ENCODE results near the gene BTBD3. TPM values are rescaled to one million over a fixed set of nuclear protein-coding genes. Genes with fewer than 3 reads are reported as not detected.

Gene BTBD3
- total RNA-seq, 4 donors from 2014 or later, result 36.0 to 37.6 (median 36.6) TPM

DNA sequence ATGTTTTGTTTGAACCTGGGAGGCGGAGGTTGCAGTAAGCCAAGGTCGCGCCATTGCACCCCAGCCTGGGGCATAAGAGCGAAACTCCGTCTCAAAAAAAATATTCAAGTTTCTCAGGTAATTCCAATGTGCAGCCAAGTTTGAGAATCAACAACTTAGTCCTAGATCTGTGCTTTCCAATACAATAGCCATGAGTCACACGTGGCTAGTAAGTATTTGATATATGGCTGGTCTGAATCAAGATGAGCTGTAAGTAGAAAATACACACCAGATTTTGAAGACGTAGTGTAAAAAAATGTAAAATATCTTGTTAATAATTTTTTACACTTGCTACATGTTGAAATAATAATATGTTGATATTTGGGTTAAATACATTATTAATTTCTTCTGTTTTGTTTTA, 35.0 kb upstream of the BTBD3 start:
- intact Hi-C loops (cut with DNase I; ENCODE audit: low total_unique reads), result no loop called here
- TF ChIP-seq, protein P1, sequence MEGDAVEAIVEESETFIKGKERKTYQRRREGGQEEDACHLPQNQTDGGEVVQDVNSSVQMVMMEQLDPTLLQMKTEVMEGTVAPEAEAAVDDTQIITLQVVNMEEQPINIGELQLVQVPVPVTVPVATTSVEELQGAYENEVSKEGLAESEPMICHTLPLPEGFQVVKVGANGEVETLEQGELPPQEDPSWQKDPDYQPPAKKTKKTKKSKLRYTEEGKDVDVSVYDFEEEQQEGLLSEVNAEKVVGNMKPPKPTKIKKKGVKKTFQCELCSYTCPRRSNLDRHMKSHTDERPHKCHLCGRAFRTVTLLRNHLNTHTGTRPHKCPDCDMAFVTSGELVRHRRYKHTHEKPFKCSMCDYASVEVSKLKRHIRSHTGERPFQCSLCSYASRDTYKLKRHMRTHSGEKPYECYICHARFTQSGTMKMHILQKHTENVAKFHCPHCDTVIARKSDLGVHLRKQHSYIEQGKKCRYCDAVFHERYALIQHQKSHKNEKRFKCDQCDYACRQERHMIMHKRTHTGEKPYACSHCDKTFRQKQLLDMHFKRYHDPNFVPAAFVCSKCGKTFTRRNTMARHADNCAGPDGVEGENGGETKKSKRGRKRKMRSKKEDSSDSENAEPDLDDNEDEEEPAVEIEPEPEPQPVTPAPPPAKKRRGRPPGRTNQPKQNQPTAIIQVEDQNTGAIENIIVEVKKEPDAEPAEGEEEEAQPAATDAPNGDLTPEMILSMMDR (IDR thresholded peaks at IDR 0.05), result no peak
- TF ChIP-seq POLR2A (IDR thresholded peaks at IDR 0.05), result no peak
- WGBS, 2 donors, result 65 to 74% methylated on average over 7 of the region's 7 CpGs
- DNase-seq (ENCODE audit: low spot score in 2 of 2), result no peak
- no peak overlapping the region for H3K4me3 ChIP-seq (ENCODE audit: low read depth, poor library complexity, severe bottlenecking)

DNA sequence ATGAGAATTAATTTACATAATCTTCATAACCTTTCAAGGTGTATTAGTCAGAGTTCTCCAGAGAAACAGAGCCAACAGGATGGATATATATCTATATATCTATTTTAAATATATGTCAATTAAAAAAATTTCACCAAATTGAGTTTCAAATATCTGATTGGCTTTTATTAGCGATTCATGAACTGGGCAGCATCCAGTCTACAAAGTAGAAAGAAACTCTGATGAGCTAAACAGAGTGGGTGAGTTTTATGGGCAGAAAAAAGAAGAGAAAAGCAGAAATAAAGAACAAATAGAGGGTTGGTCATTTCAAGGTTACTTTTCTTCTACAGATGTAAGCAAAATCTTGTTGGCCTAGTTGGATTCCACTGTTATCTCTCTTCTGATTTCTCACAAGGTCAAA, 29.0 kb upstream of the BTBD3 start:
- intact Hi-C loops (cut with DNase I; ENCODE audit: low total_unique reads), result no loop called here
- 34 to 64% methylated on average over 1 of the region's 1 CpG for WGBS, 2 donors
- DNase-seq (ENCODE audit: low spot score in 2 of 2), result no peak
- no peak overlapping the region for H3K4me3 ChIP-seq (ENCODE audit: low read depth, poor library complexity, severe bottlenecking)
- TF ChIP-seq, protein P1 (IDR thresholded peaks at IDR 0.05), result no peak
- TF ChIP-seq POLR2A (IDR thresholded peaks at IDR 0.05), result no peak

DNA sequence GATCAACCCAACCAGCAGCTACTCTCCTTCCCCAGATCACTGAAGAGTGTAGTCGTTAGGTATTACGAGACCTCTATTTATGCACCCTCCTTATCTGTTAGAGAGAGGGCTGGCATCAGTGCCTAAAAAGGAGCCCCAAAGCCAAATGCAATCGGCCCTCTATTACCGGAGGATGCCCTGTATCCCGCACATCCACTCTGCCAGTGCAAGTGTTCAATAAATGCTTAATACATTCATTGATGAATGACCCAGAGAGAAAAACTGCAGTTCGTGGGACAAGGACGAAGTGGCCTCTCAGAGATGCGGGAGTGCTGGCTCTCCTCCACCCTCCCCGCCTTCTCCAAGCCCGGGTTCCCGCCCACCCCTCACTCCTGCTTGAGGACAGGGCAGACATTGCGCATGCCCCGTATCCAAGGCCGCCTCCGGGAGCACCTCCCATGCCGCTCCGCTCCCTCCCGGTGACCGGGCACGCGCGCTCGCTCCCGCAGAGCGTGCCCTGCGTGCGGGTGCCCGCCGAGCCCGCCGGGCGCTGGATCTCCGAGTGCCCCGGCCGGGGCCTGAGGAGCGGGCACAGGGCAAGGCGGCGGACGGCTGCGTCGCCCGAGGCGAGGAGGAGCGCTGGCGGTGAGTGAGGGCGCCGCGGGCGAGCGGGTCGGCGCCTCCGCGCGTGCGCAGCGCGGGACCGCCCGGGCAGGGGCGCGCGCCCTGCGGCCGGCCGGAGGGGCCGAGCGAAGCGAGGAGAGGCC, 27.2 kb upstream of the BTBD3 start:
- 1 to 2% methylated on average over 16 to 54 of the region's 69 CpGs for WGBS, 2 donors
- TF ChIP-seq, protein P1 (IDR thresholded peaks at IDR 0.05), result no peak
- TF ChIP-seq POLR2A (IDR thresholded peaks at IDR 0.05), result no peak
- DNase-seq (ENCODE audit: low spot score in 2 of 2), result peak; percentile 76 to 95
- intact Hi-C loops (cut with DNase I; ENCODE audit: low total_unique reads), result no loop called here
- H3K4me3 ChIP-seq (ENCODE audit: low read depth, poor library complexity, severe bottlenecking), result peak overlapping the region; percentile 92

DNA sequence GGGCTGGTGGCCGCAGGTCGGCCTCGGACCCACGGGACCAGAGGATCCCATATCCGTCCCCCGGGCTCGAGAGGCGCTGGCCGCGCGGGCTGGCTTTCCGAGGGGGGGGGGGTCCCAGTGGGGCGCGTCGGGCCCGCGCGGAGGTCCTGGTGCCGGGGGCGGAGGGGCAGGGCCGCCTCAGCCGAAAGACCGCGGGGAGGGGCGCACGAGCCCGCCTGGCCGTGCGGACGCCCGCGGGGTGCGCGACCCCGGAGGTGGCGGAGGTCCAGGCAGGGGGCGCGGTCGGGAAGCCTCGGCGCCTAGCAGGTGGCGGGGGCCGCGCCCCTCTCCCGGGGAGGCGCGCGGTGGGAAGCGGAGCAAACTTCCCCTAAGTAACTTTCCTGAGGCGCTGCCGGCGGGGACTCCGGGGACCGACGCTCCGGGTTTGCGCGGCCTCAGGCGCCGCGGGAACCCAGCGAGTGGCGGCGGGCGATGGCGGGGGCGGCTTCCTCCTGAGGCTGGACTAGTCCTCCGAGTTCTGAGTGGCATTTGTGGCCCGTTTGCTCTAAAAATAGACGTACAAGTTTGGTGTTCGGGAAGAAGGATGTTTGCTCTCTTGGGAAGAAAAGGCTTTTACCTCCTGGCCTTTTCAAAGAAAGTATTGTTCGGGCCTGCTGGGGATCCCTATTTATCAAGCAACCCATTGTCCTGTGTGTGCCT, 26.5 kb upstream of the BTBD3 start:
- intact Hi-C loops (cut with DNase I; ENCODE audit: low total_unique reads), result no loop called here
- H3K4me3 ChIP-seq (ENCODE audit: low read depth, poor library complexity, severe bottlenecking), result peak overlapping the region; percentile 92
- peak in 1 of 2 donors; percentile 85 for DNase-seq (ENCODE audit: low spot score in 2 of 2)
- no peak for TF ChIP-seq POLR2A (IDR thresholded peaks at IDR 0.05)
- TF ChIP-seq, protein P1 (IDR thresholded peaks at IDR 0.05), result no peak
- WGBS, 2 donors, result 1% methylated on average over 6 to 36 of the region's 72 CpGs

DNA sequence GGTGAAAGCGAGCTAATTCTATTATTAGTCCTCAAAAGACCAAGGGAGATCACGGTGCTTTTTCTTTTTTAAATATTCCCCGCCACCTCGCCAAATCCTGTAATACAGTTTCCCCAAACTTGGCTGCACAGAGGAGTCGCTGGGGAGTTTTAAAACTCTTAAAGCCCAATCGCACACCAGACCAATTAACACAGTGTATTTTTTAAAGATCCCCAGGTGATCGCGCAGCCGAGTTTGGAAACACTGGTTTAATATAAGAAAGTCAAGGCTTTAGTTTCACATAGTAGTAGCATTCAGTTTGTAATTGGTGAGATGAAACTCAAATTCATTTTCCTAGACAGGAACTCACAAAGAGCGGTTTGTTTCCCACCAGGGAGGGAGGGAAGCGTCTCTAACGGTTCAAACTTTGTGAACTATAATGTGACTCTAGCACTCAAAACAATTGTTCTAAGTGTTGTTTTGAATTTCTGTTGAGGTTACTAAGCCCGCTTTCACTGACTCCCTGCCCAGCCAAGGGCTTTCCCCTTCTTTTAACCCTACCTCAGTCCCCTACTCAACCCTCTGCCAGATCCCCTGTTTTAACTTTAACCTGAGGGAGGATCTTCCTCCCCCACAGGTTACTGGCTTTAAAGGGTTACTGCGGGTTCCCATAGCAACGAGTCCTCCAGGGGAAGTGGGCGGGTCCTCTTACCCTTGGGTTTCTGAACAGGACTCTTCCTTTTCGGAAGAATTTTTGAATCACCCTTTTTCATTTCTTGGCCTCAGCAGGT, 25.7 kb upstream of the BTBD3 start:
- peak overlapping the region; percentile 92 for H3K4me3 ChIP-seq (ENCODE audit: low read depth, poor library complexity, severe bottlenecking)
- DNase-seq (ENCODE audit: low spot score in 2 of 2), result peak; percentile 55 to 82
- intact Hi-C loops (cut with DNase I; ENCODE audit: low total_unique reads), result no loop called here
- WGBS, 2 donors, result 1% methylated on average over 17 of the region's 17 CpGs
- no peak for TF ChIP-seq POLR2A (IDR thresholded peaks at IDR 0.05)
- TF ChIP-seq, protein P1 (IDR thresholded peaks at IDR 0.05), result no peak
